Measurements from ENCODE around the gene RABGGTA.

RABGGTA gene

DNA sequence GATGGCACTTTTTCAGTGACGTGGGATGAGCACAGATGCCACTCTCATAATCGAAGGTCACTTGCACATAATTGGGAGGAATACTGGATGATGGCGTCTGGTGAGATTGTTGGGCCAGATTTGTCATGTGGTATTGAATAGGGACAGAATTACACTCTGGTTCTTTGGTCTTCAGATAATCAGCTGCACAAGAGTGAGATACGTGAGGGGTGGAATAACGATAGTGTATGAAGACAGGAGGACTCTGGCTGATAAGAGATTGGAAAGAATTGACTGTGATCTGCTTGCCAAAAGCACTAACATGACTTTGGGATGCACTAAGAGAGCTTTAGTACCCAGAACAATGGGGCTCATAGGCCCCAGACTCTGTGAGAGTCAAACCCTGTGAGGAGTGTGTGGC is 7.0 kb upstream of the RABGGTA start:
- DNase-seq: no peak

DNA sequence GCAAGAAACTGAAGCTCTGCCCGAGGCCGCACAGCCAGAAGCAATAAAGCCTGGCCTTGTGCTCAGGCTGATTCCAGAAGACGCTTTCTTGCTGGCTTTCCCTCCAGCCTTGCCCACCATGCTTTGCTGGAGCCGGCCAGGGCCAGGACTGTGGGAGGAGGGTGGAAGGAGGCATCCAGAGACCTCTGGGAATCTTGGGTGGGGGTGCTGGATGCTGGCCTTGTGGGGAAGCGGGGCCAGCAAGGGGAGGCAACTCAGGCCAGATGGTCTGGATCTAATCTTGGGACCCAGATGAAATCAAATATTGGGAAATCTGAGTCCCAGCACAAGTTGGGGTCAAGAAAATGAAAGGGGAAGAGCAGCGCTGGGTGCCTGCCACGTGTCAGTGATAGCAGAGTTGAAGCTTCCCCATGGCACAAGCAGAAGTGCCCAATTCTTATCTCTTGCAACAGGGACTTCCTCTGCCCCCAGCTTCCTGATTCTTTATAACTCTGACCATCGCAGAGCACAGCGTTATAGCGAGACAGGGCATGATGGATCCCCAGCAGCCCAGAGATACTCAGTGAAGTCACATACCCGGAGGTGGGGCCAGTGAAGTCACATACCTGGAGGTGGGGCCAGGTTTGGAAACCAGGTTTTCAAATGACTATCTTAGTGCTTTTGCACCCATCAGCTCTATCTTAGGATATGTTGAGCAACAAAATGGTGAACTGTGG is 6.4 kb upstream of the RABGGTA start:
- DNase-seq: no peak

DNA sequence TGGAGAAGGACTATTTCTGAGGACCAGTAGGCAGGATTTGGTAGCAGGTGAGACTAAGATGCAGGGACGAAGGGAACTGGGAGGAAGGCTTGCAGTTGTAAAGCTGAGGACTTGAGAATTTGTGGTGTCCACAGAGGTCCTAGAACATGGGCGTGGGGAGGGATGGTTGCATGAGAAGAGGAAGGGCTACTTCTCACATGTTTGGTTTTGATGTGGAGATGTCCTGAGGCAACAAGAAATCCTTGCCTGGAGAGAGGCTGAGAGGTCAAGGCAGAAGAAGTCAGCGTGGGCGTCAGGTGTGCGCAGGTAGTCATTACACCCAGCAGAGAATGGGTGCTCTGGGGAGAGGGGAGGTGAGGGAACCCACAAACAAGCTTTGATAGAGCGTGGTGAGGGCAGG is 5.7 kb upstream of the RABGGTA start:
- DNase-seq: no peak

DNA sequence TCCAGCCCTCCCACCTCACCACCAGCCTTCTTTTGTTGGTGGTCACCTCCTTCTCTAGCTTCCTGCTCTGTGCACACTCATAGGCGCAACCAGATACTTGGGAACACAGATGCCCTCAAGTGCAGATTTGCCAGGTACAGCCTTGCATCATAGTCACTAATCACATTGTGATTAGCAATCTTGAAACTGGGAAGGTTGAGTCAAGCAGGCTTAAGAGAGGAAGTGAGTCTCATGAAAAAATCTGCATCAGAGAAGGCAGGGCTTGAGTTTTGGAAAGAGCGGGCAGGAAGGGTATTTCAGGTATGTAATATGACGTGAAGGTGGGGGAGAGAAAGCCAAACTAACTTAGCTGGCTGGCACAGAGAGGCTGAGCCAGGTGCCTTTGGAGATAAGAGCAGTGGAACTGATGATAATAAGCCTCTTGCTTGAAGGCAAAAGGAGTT is 2.7 kb upstream of the RABGGTA start:
- no peak for DNase-seq

DNA sequence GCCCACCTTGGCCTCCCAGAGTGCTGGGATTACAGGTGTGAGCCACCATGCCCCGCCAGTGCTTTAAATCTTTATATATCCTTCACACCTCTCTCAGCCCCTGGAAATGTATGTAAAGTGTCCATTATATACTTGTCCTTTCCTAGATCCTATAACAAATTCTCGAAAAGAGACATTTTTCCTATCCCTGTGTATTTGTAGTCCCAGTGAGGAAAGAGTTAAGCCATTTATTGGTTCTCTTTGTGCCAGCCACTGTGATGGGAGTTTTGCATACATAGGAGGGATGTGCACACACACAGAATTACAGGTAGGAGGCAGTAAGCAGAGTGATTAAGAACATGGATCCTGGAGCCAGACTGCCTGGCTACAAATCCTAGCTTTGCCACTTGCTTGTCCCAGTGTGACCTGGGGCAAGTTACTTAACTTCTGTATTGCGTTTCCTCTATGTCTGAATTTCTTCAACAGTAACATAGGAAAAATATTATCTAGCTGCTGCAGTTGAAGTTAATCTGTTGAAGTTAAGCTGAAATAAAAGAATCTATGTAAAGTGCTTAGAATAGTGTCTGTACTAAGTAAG is 2.1 kb upstream of the RABGGTA start:
- no peak for DNase-seq

GRCh38 chr14:24272467-24272866 is 1.1 kb upstream of the RABGGTA start:
- DNase-seq: no peak

GRCh38 chr14:24271834-24272263 is 452 bp upstream of the RABGGTA start:
- no peak for DNase-seq

DNA sequence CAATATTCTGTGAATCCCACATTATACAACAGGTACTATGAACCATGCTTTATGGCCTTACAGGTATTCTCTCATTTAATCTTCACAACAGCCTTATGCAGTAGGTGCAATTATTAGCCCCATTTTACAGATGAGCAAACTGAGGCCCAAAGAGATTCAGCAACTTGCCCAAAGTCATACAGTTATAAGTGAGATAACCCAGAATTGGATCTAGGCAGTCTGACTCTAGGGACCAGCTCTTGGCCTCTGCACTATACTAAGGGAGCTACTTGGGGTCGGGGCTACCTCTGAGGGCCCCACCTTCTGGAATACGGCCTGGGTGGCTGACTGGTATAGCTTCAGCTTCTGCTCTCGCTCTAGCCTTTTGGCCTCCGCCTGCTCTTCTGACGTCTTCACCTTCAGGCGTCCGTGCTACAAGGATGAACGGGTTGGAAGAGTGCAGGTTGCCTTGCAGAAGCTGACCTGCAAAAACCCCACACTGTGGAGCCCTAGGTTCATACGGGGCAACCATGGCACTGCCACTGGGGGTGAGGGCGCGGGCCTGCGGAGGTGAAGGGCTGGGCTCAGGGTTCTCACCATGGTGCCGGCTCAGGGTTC is 762 bp downstream of the RABGGTA start:
- DNase-seq: no peak

DNA sequence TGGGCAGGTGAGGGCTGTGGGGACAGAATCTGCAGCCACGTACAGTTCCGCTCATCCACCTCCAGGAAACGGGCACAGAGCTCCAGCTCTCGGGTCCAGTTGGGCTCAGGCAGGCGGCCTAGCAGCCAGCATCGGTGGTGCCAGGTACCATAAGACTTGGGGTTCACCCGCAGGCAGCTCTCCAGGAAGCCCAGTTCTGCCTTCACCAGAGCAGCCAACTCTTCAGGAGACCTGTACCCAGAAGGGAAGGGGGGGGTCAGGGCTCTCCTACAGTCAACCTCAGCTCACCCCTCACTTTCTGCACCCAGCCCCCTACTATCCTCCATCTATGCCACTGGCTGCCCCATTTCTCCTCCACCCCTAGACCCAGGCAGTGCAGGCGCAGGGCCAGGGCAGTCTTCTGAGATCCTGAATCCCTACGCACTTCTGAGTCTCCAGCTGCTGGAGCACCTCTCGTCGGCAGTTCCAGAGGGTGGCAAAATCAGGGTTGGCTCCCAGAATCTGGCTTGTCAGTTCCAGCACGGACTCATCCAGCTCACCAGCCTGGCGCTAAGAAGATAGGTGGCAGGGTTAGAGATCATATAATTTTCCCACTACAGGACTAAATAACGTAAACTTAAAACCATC is 1.4 kb downstream of the RABGGTA start:
- no peak for DNase-seq

GRCh38 chr14:24269368-24269767 is 2.0 kb downstream of the RABGGTA start:
- DNase-seq: no peak

GRCh38 chr14:24268225-24268624 is 3.2 kb downstream of the RABGGTA start:
- no peak for DNase-seq

GRCh38 chr14:24267516-24267915 is 3.9 kb downstream of the RABGGTA start:
- DNase-seq: no peak

DNA sequence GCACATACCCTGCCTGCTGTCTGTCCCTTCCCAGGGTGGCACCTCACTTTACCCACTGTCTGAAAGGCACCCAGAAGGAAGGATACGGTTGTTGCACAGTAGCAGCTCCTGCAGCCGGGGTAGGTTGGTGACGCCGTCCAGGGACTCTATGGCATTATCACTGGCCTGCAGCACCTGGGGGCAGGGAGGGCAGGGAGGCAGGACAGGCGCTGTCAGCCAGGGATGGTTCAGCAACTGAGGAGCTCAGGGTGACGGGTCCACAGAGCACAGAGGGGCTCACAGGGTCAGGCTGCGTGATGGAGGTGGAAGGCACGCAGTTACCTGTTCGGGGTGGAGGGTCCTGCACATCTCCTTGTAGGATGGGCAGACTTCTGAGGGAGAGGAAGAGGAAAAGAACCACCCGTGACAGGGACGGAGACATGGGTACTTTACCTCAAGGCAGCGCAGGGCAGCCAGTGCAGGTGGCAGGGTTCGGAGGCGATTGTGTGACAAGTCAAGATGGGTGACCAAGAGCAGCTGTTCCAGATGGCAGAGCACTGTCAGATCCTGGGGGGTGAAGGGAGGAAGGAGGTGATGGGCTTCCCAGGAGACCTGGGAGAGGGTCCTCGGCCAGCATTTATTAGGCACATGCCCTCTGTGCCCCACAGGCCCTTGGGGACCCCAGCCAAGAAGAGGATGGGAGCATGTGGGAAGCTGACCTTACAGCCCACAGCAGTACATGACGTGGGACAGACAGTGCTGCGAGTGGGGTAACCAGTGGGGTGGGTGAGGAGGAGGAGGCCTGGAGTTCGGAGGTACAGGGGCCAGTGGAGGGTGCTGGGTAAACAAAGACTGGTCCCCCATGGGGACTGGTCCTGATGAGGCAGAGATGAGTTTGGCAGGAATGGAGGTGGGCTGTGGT is 4.8 kb downstream of the RABGGTA start:
- no peak for DNase-seq

DNA sequence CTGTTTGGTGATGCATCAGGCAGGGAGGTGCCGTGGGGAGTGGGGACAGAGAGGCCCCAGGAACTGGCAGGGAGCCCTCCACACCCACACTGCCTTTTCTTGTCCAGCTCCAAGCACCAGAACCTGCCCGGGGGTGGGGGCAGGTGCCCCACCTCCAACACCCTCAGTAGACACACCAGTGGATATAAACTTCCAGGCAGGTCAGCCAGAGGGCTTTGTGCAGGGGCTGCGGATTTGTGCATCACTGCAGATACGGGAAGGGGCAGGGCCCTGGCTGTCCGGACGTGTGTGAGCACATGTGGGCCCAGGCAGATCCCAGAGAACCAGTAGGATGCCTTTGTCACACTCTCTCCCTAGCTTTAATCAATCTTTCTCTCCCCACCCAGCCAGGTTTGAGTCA is 7.1 kb downstream of the RABGGTA start:
- DNase-seq: no peak

- no peak for DNase-seq
Observed at GRCh38 chr14:24263848-24264247, 7.5 kb downstream of the RABGGTA start.

DNA sequence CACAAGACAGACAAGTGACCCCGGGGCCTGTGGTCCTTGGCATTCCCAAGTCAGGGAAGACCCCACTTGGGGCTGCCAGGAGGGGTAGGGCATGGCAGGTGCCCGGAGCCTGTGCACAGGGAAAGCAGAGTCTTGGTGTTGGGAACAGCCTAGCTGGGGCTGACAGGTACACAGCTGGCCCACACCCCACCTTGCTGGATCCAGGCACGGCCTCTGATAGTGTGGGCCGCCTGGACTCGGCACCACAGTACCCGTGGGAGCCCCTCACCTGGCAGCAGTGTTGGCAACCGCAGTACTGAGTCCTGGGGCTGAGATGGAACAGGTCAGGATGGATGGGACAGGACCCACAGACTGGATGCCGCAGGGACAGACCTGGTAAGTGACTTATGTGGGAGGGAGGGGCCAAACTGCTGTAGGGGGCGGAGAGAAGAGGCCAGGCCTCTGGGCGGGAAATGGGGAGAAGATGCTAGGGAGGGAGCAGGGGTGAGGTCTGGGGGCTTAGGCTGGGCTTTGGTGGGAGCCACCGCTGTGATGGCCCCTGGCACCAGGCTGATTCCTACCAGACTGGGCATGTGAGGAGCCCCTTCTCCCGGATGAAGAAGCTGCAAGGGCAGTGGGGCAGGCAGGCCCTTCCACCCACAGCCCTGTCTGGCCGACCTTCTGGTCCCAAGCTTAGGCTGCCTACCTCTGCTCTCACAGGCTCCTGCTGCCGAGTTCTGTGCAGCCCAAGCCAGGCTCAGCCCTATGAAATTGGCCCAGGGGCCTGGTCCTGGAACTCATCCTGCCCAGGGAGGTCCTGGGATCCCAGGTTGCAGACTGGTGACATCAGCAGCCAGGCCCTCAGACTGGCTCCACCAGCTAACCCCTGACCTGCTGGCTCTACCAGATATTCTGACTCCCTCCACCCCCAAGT is 8.3 kb downstream of the RABGGTA start, which contains the start of gene TGM1:
TSS of gene TGM1 (minus strand) at position 357 of the 913 bp plus-strand sequence. CDS start 825 bp downstream, outside the sequence.
- DNase-seq: no peak

- no peak for DNase-seq
Observed at GRCh38 chr14:24261969-24262327, 9.4 kb downstream of the RABGGTA start.

DNA sequence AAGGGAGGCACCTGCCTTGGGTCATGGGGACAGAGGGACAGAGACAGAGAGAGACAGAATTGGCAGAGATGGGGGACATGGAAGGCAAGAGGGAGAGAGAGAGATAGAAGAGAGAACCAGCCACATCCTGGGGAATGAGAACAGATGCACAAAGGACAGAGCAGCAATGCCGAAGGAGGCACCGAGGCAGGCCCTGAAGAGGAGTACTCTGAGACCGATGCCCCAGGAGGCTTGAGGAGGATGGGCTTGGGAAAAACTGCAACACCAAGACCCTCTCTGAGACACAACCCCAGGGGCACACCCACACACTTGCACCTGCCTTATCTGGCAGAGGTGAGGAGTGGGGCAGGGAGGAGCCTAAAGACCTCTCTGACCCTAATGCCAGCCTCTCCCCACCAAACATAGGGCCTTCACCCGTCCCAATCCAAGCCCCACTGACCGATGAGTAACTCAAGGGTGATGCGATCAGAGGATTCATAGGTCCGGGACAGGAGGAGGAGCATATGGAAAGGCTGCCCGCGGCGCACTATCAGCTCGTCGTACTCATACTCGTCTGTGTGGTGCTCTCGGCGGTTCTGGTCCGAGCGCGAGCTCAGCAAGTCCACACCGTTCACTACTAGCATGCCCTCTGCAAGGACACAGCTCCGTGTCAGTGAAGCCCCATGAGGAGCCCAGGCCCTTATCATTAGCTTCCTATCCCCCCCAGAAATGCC is 10.0 kb downstream of the RABGGTA start:
- no peak for DNase-seq

- DNase-seq: no peak
Observed at GRCh38 chr14:24260780-24261157, 10.6 kb downstream of the RABGGTA start.

DNA sequence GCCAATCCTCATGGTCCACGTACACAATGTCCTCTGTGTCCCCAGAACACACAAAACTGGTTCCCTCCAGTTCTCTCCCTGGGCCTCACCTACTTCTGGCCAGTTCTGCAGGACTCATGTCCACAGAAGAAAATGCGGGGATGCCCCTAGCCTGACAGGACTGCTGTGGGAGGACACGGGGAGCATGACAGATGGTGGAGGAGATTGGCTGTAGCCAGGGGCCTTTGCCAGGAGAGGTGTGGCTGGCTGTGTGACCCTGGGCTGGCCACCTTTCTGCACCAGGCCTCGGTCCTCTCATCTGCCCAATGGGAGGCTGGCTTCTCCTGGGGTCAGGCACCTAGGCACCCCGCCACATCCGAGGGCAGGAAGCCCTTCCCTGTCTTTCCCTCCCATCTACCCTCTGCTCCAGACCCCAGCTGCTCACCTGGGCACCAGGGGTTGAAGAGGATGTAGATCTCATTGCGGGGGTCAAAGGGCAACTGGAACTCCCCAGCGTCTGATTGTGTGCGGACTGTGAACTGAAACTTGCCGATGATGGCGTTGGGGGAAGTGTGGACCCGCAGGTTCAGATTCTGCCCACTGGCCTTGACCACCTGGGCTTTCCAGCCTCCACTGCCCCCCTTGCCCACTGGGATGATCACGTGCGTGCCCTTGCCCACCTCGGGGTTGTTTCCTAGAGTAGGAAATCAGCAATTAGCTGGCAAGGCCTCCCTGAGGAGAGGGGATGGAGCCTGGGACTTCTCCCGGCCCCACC is 11.2 kb downstream of the RABGGTA start:
- DNase-seq: no peak

Data from fibroblast of skin of back (primary cell).